ENCODE results near the gene HDGFL2.
"Not testable (repeated sequence)": the region's sequence is repeated elsewhere in the genome, so short reads cannot be mapped to it uniquely, and the experiment has no call there.

HDGFL2 gene

GRCh38 chr19:4513248-4513647, 41.2 kb downstream of the HDGFL2 start:
- DNase-seq (ENCODE audit: low read depth, low spot score): no peak

- no peak for DNase-seq (ENCODE audit: low read depth, low spot score)
Measured at GRCh38 chr19:4515732-4516131, 43.6 kb downstream of the HDGFL2 start.

- DNase-seq (ENCODE audit: low read depth, low spot score): no peak
Measured at GRCh38 chr19:4516199-4516938, 44.3 kb downstream of the HDGFL2 start.

- DNase-seq (ENCODE audit: low read depth, low spot score): no peak
Measured at GRCh38 chr19:4516939-4517300, 44.8 kb downstream of the HDGFL2 start.

- no peak for DNase-seq (ENCODE audit: low read depth, low spot score)
Measured at GRCh38 chr19:4517451-4518057, 45.5 kb downstream of the HDGFL2 start.

- DNase-seq (ENCODE audit: low read depth, low spot score): no peak
Measured at GRCh38 chr19:4518345-4519171, 46.5 kb downstream of the HDGFL2 start, which contains the start of gene PLIN4. Gene PLIN4 (minus strand): TSS chr19:4518486. CDS start chr19:4518272, 214 bp downstream.

- DNase-seq (ENCODE audit: low read depth, low spot score): no peak
Measured at GRCh38 chr19:4519172-4519496, 47.0 kb downstream of the HDGFL2 start.

- no peak for DNase-seq (ENCODE audit: low read depth, low spot score)
Measured at GRCh38 chr19:4519521-4520277, 47.6 kb downstream of the HDGFL2 start.

- no peak for DNase-seq (ENCODE audit: low read depth, low spot score)
Measured at GRCh38 chr19:4521170-4521887, 49.2 kb downstream of the HDGFL2 start.

- DNase-seq (ENCODE audit: low read depth, low spot score): no peak
Measured at GRCh38 chr19:4521888-4522242, 49.8 kb downstream of the HDGFL2 start.

- no peak for DNase-seq (ENCODE audit: low read depth, low spot score)
Measured at GRCh38 chr19:4522291-4523002, 50.4 kb downstream of the HDGFL2 start.

- DNase-seq (ENCODE audit: low read depth, low spot score): no peak
Measured at GRCh38 chr19:4523306-4524110, 51.4 kb downstream of the HDGFL2 start.

GRCh38 chr19:4524808-4525562, 52.9 kb downstream of the HDGFL2 start:
- DNase-seq (ENCODE audit: low read depth, low spot score): peak; percentile 62

- DNase-seq (ENCODE audit: low read depth, low spot score): no peak
Measured at GRCh38 chr19:4525563-4526002, 53.5 kb downstream of the HDGFL2 start.

GRCh38 chr19:4527377-4527776, 55.3 kb downstream of the HDGFL2 start:
- DNase-seq (ENCODE audit: low read depth, low spot score): not testable (repeated sequence)

- DNase-seq (ENCODE audit: low read depth, low spot score): no peak
Measured at GRCh38 chr19:4528843-4529242, 56.7 kb downstream of the HDGFL2 start.

- DNase-seq (ENCODE audit: low read depth, low spot score): no peak
Measured at GRCh38 chr19:4529924-4530522, 57.9 kb downstream of the HDGFL2 start.

GRCh38 chr19:4531562-4532165, 59.6 kb downstream of the HDGFL2 start:
- no peak for DNase-seq (ENCODE audit: low read depth, low spot score)
